Stomach smooth muscle (tissue), 2 donors: ENCODE data around the gene DTNB.

Source experiments
- H3K27ac ChIP-seq: one replicate; pipeline ENCODE4 v1.7.0; 2013; ENCODE audit warnings: mild to moderate bottlenecking, low read length, inconsistent platforms
- H3K27me3 ChIP-seq, 2 donors: one replicate each; pipeline ENCODE4 v1.7.0; 2013; ENCODE audit warnings: low read length in 2 of 2; ENCODE audit not compliant: insufficient read depth in 2 of 2, control insufficient read depth in 1 of 2
- H3K36me3 ChIP-seq, 2 donors: one replicate each; pipeline ENCODE4 v1.7.0; 2013; ENCODE audit warnings: low read length in 2 of 2; ENCODE audit not compliant: control insufficient read depth in 2 of 2, insufficient read depth in 2 of 2
- H3K4me1 ChIP-seq: one replicate; pipeline ENCODE4 v1.7.0; 2013; ENCODE audit warnings: low read length; ENCODE audit not compliant: control insufficient read depth, insufficient read depth
- H3K4me3 ChIP-seq, 2 donors: one replicate each; pipeline ENCODE4 v1.7.0; 2013; ENCODE audit warnings: low read length in 2 of 2
- H3K9ac ChIP-seq, 2 donors: one replicate each; pipeline ENCODE4 v1.7.0; 2013; ENCODE audit warnings: low read length in 2 of 2, mild to moderate bottlenecking in 1 of 2
- H3K9me3 ChIP-seq, 2 donors: one replicate each; pipeline ENCODE4 v1.7.0; 2013; ENCODE audit warnings: low read length in 2 of 2; ENCODE audit not compliant: control insufficient read depth in 2 of 2
- donor health status: healthy.
- donor health status: Pancreatic carcinoma.

The DTNB gene

DNA sequence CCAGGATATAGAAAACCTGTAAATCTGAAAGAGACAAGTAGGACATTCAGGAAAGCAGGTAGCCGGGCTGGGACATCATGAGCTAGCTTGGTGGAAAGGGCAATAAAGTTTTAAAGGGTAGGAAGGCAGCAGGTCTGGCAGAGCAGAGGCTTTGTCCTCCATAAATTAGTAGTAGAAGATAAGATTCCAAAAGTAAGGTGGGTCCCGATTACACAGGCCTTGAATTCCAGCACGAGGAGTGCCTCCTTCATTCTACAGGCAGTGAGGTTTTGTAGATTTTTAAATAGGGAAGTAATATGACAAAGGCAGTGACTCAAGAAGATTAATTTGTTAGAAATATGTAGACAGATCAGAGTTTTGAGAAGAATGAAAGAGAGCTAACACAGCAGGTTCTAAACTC is 160.7 kb downstream of the DTNB start:
- Histone ChIP-seq H3K27me3 (no peaks in the 10 kb centered on the region), H3K36me3 (no peaks in the 10 kb centered on the region), H3K4me3 (no peak overlapping the region), H3K27ac (no peak overlapping the region), H3K9ac (no peak overlapping the region), H3K4me1 (no peaks in the 10 kb centered on the region), H3K9me3 (no peaks in the 10 kb centered on the region)

DNA sequence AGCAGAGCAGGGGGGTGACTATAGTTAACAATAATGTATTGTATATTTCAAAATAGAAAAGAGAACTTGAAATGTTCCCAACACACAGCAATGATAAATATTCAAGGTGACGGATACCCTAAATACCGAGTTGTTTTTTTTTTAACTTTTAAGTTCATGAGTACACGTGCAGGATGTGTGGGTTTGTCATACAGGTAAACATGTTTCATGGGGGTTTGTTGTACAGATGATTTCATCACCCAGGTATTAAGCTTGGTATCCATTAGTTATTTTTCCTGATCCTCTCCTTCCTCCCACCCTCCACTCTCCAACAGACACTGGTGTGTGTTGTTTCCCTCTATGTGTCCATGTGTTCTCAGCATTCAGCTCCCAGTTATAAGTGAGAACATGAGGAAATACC is 167.2 kb downstream of the DTNB start:
- no peak overlapping the region for H3K9ac ChIP-seq
- no peaks in the 10 kb centered on the region for H3K27me3 ChIP-seq
- H3K9me3 ChIP-seq = no peaks in the 10 kb centered on the region
- no peak overlapping the region for H3K27ac ChIP-seq
- H3K36me3 ChIP-seq = no peaks in the 10 kb centered on the region
- no peaks in the 10 kb centered on the region for H3K4me1 ChIP-seq
- H3K4me3 ChIP-seq = no peak overlapping the region

DNA sequence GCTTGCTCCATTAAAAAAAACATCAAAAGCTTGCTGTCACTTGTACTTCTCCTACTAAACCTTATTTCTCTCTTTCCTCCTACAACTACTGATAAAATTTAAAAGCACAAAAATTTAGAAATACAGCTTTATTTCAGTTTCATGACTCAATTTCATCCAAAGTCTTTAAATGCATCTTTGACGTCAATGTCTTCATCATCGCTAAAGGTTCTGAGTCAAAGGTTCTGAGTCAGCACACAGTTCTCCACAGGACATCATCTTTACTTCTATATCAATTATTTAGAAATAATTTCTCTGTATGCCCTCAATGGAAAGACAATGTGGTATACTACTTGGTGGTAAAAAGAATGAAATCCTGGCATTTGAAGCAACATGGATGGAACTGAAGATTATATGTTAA is 167.8 kb downstream of the DTNB start:
- Histone ChIP-seq H3K27me3 (no peaks in the 10 kb centered on the region), H3K9me3 (no peaks in the 10 kb centered on the region), H3K4me1 (no peaks in the 10 kb centered on the region), H3K36me3 (no peaks in the 10 kb centered on the region), H3K27ac (no peak overlapping the region), H3K9ac (no peak overlapping the region), H3K4me3 (no peak overlapping the region)

DNA sequence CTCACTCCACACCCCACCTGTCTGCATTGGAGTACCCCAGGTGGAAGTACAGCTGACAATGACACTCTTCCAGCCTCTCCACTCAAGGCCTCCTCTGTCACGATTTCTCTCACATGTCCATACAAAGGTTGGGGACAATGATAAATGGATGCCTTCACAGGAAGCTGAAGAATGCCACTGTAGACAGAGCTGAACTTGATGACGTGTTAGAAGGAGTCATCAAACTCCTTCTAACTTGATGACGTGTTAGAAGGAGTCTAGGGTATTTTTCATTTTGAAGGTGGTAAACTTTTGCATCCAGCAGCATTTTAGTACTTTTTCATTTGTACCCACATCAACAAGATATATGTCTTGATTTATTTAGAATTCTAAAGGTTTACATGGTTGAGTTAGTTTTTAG is 168.2 kb downstream of the DTNB start:
- Histone ChIP-seq H3K4me3 (no peak overlapping the region), H3K27ac (no peak overlapping the region), H3K36me3 (no peaks in the 10 kb centered on the region)

DNA sequence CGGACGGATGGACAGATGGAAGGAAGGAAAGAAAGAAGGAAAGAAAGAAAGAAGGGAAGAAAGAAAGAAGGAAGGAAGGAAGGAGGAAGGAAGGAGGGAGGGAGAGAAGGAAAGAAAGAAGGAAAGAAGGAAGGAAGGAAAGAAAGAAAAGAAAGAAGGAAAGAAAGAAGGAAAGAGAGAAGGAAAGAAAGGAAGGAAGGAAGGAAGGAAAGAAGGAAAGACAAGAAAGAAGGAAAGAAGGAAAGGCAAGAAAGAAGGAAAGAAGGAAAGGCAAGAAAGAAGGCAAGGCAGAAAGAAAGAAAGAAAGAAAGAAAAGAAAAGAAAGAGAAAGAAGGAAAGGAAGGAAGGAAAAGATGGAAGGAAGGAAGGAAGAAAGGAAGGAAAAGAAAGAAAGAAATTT is 169.1 kb downstream of the DTNB start:
- Histone ChIP-seq H3K4me1 (no peaks in the 10 kb centered on the region), H3K27ac (no peak overlapping the region), H3K9me3 (no peaks in the 10 kb centered on the region), H3K36me3 (no peaks in the 10 kb centered on the region), H3K27me3 (no peaks in the 10 kb centered on the region), H3K4me3 (no peak overlapping the region), H3K9ac (no peak overlapping the region)

More for the DNA sequence above, 168.2 kb downstream of the DTNB start:
- Histone ChIP-seq H3K4me1 (no peaks in the 10 kb centered on the region), H3K27me3 (no peaks in the 10 kb centered on the region), H3K9ac (no peak overlapping the region), H3K9me3 (no peaks in the 10 kb centered on the region)

DNA sequence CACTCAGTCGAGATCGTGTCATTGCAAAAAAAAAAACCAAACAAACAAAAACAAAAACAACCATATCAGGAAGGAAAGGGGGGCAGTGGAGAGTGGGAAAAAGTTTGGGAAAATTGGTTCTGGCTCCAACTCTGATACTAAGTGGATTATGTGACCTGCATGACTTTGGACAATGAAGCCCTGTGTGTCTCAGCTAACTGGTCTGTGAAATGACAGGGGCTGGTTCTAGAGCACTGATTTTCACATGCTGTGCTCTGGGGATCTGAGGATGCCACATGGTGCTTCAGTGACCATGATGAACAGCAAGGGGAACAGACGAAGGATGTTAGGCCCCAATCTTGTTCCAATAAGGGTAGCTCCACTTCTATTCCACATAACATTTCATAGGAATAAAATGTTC is 174.2 kb downstream of the DTNB start:
- no peaks in the 10 kb centered on the region for H3K27me3 ChIP-seq
- no peak overlapping the region for H3K9ac ChIP-seq
- no peaks in the 10 kb centered on the region for H3K9me3 ChIP-seq
- no peaks in the 10 kb centered on the region for H3K4me1 ChIP-seq
- H3K36me3 ChIP-seq = no peaks in the 10 kb centered on the region
- H3K4me3 ChIP-seq = no peak overlapping the region
- H3K27ac ChIP-seq = no peak overlapping the region

DNA sequence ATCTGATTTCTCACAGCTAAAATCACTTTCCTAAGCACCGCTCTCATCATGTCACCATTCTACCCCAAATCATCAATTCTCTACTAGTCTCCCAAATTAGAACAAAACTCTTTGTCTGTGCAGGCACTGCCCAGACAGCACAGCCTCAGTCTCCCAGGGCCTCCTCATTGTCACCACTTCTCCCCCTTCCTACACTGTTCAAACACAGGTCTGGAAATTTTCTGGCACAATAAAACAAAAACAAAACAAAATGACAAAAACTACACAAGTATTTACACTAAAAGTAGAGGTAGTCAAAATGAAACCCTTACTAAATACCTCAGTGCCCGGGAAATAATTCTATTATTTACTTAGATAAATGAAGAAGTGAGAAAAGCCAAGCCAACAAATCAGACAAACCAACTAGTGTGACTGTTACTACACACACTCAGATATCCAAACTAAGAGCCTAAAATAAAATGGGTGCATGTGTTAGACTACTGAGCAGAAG is 175.4 kb downstream of the DTNB start:
- H3K4me1 ChIP-seq = no peaks in the 10 kb centered on the region
- no peak overlapping the region for H3K4me3 ChIP-seq
- H3K27ac ChIP-seq = no peak overlapping the region
- H3K27me3 ChIP-seq = no peaks in the 10 kb centered on the region
- no peaks in the 10 kb centered on the region for H3K9me3 ChIP-seq
- H3K9ac ChIP-seq = no peak overlapping the region
- no peaks in the 10 kb centered on the region for H3K36me3 ChIP-seq

DNA sequence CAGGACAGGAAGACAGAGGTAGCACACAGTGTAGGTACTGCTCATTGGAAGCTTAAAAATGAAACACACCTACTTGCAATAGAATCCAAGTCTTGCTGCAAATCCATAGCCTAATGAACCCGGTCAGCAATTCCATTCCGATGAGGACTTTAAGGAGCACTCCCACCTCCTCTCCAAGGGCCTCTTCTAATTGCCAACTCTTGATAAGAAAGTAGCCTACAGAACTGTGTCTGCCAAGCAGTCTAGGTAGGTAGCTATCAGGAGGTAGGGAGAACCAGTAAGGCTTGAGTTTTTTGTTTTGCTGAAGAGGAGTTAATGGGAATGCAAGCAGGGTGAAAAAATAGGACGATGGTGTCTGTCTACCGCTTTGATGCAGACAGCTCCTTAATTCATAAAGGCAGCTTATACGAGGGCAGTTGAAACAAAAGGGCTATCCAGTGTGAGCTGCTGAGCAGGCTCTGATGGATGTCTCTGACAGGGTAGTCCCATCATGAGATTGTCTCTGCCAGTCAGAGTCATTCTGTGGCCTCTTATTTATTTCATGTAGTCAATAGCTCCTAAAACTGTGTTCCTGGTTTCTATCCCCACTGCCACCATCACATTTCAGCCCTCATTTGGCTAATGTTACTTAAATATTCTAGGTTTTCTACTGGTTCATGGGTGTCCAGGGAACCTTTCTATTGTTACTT is 176.0 kb downstream of the DTNB start:
- H3K4me3 ChIP-seq = no peak overlapping the region
- H3K36me3 ChIP-seq = no peaks in the 10 kb centered on the region
- no peaks in the 10 kb centered on the region for H3K4me1 ChIP-seq
- no peaks in the 10 kb centered on the region for H3K27me3 ChIP-seq
- no peaks in the 10 kb centered on the region for H3K9me3 ChIP-seq
- no peak overlapping the region for H3K9ac ChIP-seq
- H3K27ac ChIP-seq = no peak overlapping the region

DNA sequence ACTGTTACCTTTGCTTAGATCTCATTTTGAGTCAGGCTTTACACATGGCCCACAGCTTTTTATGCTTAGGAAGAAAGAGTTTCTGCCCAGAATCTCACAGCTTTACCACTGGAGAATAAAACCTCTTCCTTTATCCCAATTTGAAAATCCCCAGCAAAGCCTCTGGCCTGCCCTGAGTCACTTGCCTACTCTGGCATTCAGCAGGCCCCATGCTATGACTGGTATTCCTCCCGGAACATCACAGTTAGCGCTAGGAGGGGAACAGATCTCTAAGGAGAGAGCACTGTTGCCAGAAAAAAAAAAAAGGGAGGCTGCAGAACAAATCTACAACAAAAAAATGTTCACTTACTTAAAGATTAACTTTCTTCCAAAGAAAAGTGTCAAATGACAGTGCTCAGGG is 178.8 kb downstream of the DTNB start:
- Histone ChIP-seq H3K36me3 (no peaks in the 10 kb centered on the region), H3K9ac (no peak overlapping the region), H3K27me3 (no peaks in the 10 kb centered on the region), H3K4me1 (no peaks in the 10 kb centered on the region), H3K4me3 (no peak overlapping the region), H3K9me3 (no peaks in the 10 kb centered on the region), H3K27ac (no peak overlapping the region)

DNA sequence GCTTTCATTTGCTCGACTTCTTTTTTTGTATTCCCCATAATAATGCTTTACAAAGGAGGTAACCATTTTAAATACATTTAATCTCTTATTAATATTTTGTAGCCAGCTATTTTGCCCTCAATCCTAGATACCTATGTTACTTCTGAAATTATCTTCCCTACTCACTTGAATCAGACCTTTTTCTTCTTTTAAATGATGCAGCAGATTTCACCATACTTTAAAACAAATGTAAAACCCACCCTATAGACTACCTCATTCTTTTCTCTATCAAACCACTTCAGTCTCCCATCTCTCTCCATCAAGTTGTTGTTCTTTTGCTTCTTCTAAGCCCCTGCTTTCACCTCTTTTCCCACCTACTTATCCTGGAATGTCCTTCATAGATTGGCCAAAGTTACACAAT is 180.2 kb downstream of the DTNB start:
- no peaks in the 10 kb centered on the region for H3K27me3 ChIP-seq
- H3K36me3 ChIP-seq = no peaks in the 10 kb centered on the region
- H3K27ac ChIP-seq = no peak overlapping the region
- H3K9me3 ChIP-seq = no peaks in the 10 kb centered on the region
- no peak overlapping the region for H3K9ac ChIP-seq
- no peaks in the 10 kb centered on the region for H3K4me1 ChIP-seq
- no peak overlapping the region for H3K4me3 ChIP-seq

DNA sequence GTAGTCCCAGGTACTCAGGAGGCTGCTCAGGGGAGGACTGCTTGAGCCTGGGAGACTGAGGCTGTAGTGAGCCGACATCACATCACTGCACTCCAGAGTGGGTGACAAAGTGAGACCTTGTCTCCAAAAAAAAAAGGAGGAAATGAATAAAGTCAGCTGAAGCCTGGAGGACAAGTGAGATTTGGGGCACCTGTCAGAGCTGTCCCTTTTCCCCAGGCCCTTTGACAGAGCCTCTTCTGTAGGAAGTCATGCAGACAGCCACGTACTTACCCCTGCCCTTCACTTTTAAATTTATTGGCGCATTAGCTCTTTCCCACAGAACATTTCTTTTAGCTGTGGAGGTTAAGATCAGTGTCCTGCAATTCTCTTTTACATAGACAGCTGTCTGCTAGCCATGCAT is 180.7 kb downstream of the DTNB start:
- Histone ChIP-seq H3K36me3 (no peaks in the 10 kb centered on the region), H3K27ac (no peak overlapping the region), H3K9ac (no peak overlapping the region), H3K9me3 (no peaks in the 10 kb centered on the region), H3K27me3 (no peaks in the 10 kb centered on the region), H3K4me3 (no peak overlapping the region), H3K4me1 (no peaks in the 10 kb centered on the region)
